ENCODE measurements around the gene CPSF3. TPM values are rescaled to one million over a fixed set of nuclear protein-coding genes. Genes with fewer than 3 reads are reported as not detected.

CPSF3 gene
- total RNA-seq, 1 donor from 2014 or later: 19.4 TPM

DNA sequence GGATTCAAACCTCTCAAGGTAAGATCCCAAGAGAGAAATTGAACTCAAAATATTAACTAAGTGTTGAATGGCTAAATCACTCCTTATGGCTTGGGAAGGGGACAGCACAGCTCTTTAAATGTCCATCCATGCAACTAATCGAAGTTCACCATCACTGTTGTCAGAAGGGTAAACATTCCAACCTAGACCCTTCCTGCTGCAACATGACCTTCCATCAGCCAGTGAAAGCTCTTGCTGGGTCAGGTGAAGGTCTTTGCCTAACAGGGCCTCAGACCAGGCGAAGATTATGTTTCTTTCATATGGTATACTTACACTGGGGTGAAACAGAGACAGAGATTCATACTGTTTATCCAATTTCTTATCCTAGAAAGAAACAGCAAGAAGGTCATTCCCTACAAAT, 67.3 kb downstream of the CPSF3 start:
- Histone ChIP-seq H3K36me3 (peaks cover 3 to 92% of the 10 kb centered on the region in 2 donors), H3K27ac (no peak overlapping the region), H3K9me3 (no peaks in the 10 kb centered on the region), H3K4me3 (no peak overlapping the region), H3K27me3 (no peaks in the 10 kb centered on the region), H3K4me1 (no peaks in the 10 kb centered on the region)
- no peak for DNase-seq (ENCODE audit: extremely low spot score in 2 of 2)
- TF ChIP-seq, protein P1, sequence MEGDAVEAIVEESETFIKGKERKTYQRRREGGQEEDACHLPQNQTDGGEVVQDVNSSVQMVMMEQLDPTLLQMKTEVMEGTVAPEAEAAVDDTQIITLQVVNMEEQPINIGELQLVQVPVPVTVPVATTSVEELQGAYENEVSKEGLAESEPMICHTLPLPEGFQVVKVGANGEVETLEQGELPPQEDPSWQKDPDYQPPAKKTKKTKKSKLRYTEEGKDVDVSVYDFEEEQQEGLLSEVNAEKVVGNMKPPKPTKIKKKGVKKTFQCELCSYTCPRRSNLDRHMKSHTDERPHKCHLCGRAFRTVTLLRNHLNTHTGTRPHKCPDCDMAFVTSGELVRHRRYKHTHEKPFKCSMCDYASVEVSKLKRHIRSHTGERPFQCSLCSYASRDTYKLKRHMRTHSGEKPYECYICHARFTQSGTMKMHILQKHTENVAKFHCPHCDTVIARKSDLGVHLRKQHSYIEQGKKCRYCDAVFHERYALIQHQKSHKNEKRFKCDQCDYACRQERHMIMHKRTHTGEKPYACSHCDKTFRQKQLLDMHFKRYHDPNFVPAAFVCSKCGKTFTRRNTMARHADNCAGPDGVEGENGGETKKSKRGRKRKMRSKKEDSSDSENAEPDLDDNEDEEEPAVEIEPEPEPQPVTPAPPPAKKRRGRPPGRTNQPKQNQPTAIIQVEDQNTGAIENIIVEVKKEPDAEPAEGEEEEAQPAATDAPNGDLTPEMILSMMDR (IDR thresholded peaks at IDR 0.05): no peak
- no peak for TF ChIP-seq POLR2A (IDR thresholded peaks at IDR 0.05)
- TF ChIP-seq POLR2AphosphoS5 (IDR thresholded peaks at IDR 0.05; ENCODE audit: insufficient read depth in 1 of 2, low read depth in 1 of 2): no peak
- intact Hi-C loops (cut with DNase I): no loop called here

- TF ChIP-seq, protein P1 (IDR thresholded peaks at IDR 0.05): no peak
- TF ChIP-seq POLR2AphosphoS5 (IDR thresholded peaks at IDR 0.05; ENCODE audit: insufficient read depth in 1 of 2, low read depth in 1 of 2) (no peak), POLR2A (IDR thresholded peaks at IDR 0.05) (no peak)
- peaks cover 0 to 79% of the 10 kb centered on the region in 2 donors for H3K36me3 ChIP-seq
- no peaks in the 10 kb centered on the region for H3K27me3 ChIP-seq
- no peak for DNase-seq (ENCODE audit: extremely low spot score in 2 of 2)
- no peaks in the 10 kb centered on the region for H3K4me1 ChIP-seq
- no peak overlapping the region for H3K27ac ChIP-seq
- no peak overlapping the region for H3K4me3 ChIP-seq
- no peaks in the 10 kb centered on the region for H3K9me3 ChIP-seq
- intact Hi-C loops (cut with DNase I): no loop called here
Observed at GRCh38 chr2:9492927-9493326, 69.5 kb downstream of the CPSF3 start.

DNA sequence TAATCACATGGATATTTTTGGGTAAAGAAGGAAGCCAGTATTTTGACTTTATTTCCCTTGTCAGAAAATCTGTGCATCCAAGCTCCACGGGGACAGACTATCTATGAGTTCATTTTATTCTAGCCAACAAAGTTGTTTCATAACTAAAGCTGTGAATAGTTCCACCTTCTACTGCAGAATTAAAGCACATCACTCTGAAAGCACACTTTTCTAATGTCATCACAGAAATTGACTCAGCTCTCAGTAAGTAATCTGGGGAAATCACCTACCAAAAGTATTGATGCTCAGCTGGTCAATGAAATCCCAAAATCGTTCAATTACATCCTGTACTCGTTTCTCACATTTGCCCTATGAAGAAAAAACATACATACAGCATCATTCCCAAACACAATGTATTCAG, 70.0 kb downstream of the CPSF3 start:
- H3K4me1 ChIP-seq: no peaks in the 10 kb centered on the region
- H3K27me3 ChIP-seq: no peaks in the 10 kb centered on the region
- H3K4me3 ChIP-seq: no peak overlapping the region
- no peaks in the 10 kb centered on the region for H3K9me3 ChIP-seq
- H3K27ac ChIP-seq: no peak overlapping the region
- TF ChIP-seq, protein P1 (IDR thresholded peaks at IDR 0.05): no peak
- TF ChIP-seq POLR2AphosphoS5 (IDR thresholded peaks at IDR 0.05; ENCODE audit: insufficient read depth in 1 of 2, low read depth in 1 of 2) (no peak), POLR2A (IDR thresholded peaks at IDR 0.05) (no peak)
- no peak for DNase-seq (ENCODE audit: extremely low spot score in 2 of 2)
- intact Hi-C loops (cut with DNase I): no loop called here
- peaks cover 0 to 75% of the 10 kb centered on the region in 2 donors for H3K36me3 ChIP-seq

GRCh38 chr2:9494081-9494480, 70.6 kb downstream of the CPSF3 start:
- intact Hi-C loops (cut with DNase I): no loop called here
- peaks cover 0 to 70% of the 10 kb centered on the region in 2 donors for H3K36me3 ChIP-seq

GRCh38 chr2:9497017-9497416, 73.6 kb downstream of the CPSF3 start:
- no peak overlapping the region for H3K27ac ChIP-seq
- peaks cover 0 to 46% of the 10 kb centered on the region in 2 donors for H3K36me3 ChIP-seq
- no peak for DNase-seq (ENCODE audit: extremely low spot score in 2 of 2)
- intact Hi-C loops (cut with DNase I): no loop called here
- no peak overlapping the region for H3K4me3 ChIP-seq
- H3K27me3 ChIP-seq: no peaks in the 10 kb centered on the region
- peak in 1 of 2 donors; percentile 34 for TF ChIP-seq POLR2AphosphoS5 (IDR thresholded peaks at IDR 0.05; ENCODE audit: insufficient read depth in 1 of 2, low read depth in 1 of 2)
- TF ChIP-seq POLR2A (IDR thresholded peaks at IDR 0.05): no peak
- H3K4me1 ChIP-seq: no peaks in the 10 kb centered on the region
- H3K9me3 ChIP-seq: no peaks in the 10 kb centered on the region

More at GRCh38 chr2:9494081-9494480, 70.6 kb downstream of the CPSF3 start:
- H3K27ac ChIP-seq: no peak overlapping the region
- no peaks in the 10 kb centered on the region for H3K9me3 ChIP-seq
- no peak for DNase-seq (ENCODE audit: extremely low spot score in 2 of 2)
- TF ChIP-seq POLR2AphosphoS5 (IDR thresholded peaks at IDR 0.05; ENCODE audit: insufficient read depth in 1 of 2, low read depth in 1 of 2) (no peak), POLR2A (IDR thresholded peaks at IDR 0.05) (no peak)
- TF ChIP-seq, protein P1 (IDR thresholded peaks at IDR 0.05): no peak
- H3K4me1 ChIP-seq: no peaks in the 10 kb centered on the region
- H3K4me3 ChIP-seq: no peak overlapping the region
- no peaks in the 10 kb centered on the region for H3K27me3 ChIP-seq

All from vagina (tissue), 2 donors.